Astrocyte of the cerebellum (primary cell): ENCODE data around the gene RAPSN.

Experiments used
- DNase-seq: peaks from one replicate; pipeline ENCODE4 v3.0.0-alpha.2; 2011; ENCODE audit warnings: low read depth
- H3K4me3 ChIP-seq: 2 replicates; pipeline ENCODE4 v1.5.1; 2011; ENCODE audit warnings: mild to moderate bottlenecking, low read depth, low read length, moderate library complexity
- in situ Hi-C: cut with HindIII; loops from 2 replicates; pipeline ENCODE4 v1.10.0; 2017; ENCODE audit warnings: low sequenced_read_pairs
- TF ChIP-seq, protein P1 (sequence below): IDR thresholded peaks from 2 replicates; pipeline ENCODE4 v1.5.1; 2012; ENCODE audit warnings: low read length, low read depth, moderate library complexity, mild to moderate bottlenecking; ENCODE audit errors: missing control alignments

RAPSN gene

DNA sequence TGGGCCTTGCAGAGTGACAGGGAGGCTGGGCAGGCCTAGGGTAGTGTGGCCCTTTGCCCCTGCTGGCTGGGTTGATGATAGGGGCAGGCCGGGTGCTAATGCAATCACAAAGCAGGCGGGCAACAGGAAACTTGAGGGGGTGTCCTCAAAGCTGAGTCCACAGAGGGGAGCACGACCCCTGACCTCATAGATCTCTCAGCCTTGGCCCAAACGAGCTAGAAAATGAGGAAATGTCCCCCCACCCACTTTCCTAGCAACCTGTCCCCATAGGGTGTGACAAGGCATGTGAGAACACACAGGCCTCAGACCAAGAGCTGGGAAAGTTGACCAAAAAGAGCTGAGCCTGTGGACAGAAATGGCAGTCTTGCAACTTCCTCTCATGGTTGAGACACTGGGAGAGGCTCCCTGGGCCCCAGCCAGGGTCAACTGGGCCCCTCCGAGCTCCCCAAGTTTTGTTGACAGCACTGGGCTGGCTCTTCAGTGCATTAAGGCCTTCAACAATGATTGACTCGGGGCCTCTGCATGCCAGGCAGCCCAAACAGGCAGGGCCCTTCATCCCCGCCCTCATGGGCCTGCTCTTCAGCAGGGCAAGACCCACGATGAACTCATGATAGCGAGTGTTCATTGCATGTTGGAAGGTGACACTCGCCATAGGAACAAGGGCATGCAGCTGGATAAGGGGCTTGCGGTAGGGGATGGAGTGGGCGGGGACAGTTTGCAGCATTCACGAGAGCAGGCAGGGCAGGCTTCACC is 60.8 kb downstream of the RAPSN start:
- no peak for DNase-seq
- no peak overlapping the region for H3K4me3 ChIP-seq
- in situ Hi-C loops = no loop called here
- TF ChIP-seq, protein P1, sequence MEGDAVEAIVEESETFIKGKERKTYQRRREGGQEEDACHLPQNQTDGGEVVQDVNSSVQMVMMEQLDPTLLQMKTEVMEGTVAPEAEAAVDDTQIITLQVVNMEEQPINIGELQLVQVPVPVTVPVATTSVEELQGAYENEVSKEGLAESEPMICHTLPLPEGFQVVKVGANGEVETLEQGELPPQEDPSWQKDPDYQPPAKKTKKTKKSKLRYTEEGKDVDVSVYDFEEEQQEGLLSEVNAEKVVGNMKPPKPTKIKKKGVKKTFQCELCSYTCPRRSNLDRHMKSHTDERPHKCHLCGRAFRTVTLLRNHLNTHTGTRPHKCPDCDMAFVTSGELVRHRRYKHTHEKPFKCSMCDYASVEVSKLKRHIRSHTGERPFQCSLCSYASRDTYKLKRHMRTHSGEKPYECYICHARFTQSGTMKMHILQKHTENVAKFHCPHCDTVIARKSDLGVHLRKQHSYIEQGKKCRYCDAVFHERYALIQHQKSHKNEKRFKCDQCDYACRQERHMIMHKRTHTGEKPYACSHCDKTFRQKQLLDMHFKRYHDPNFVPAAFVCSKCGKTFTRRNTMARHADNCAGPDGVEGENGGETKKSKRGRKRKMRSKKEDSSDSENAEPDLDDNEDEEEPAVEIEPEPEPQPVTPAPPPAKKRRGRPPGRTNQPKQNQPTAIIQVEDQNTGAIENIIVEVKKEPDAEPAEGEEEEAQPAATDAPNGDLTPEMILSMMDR = no peak
